Fibroblast of skin of abdomen (primary cell): ENCODE results near the gene ADGRB2.

Source experiments
- DNase-seq: peaks from one replicate; pipeline ENCODE4 v3.0.0-alpha.2; 2013

The ADGRB2 gene

DNA sequence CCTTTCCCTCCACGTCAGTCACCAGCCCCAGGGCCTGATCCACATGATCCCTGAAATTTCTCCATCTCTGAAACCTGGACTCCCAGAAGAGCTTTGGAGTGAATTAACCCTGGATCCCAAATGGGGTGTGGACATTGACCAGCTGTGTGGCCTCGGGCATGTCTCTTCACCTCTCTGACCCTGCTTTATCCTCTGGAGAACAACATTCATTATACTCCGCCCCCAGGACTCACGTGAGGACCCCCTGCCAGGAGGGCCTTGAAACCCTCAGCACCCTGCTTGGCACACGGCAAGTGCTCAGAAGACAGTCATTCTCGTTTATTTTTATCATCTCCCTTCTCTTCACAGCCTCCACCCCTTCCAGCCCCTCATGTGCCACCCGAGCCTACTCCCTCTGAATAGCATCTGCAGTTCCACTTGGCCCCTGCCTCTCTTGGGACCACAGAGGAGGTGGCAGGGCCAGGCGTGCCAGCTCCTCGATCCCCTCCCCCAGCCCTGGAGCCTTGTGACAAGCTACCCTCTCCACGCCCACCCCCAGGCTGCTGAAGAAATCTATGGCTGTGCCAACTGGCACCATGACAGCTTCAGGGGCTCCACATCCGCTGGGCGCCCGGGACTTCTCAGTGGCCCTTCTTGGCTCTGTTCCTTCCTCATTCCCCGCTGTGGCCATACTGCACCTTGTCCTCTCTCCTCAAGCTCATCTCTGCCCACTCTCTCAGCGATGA, 18.0 kb downstream of the ADGRB2 start:
- DNase-seq, result no peak

DNA sequence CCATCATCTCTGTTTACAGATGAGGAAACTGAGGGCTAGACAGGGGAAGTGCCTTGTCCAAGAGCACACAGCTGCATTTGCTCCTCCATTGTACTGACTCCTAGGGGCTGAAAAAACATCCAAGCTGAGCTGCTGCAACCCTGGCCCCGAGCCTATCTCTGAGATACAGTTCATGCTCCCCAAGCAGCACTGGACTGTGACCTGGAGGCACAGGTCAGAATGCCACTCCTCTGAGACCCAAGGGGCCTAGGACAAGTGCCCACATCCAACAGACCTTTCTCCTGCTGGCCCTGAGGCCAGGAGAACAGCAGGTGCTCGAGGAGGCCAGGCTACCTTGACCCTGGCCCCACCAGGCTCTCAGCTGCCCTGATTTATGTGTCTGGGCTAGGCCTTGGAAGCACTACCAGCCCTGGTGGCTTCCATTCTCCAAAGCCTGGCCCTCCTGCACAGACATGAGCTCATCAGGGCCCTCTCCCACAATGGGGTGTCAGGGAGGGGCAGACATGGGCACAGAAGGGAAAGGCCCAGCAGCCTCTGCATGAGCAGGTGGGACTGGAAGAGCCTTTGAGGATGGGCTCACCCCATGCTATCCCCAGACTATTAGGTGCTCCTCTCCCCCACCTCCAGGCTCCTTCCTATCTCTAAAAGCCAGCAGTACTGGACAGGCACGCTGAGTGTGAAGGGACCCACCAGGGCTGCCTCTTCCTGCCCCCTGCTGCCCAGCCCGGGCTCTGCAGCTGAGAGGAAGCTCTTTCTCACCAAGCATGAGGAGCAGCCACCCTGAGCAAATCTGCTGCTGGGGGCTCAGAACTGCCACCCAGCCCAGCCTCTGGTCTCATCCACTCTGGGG, 18.8 kb downstream of the ADGRB2 start:
- peak; percentile 59 for DNase-seq

DNA sequence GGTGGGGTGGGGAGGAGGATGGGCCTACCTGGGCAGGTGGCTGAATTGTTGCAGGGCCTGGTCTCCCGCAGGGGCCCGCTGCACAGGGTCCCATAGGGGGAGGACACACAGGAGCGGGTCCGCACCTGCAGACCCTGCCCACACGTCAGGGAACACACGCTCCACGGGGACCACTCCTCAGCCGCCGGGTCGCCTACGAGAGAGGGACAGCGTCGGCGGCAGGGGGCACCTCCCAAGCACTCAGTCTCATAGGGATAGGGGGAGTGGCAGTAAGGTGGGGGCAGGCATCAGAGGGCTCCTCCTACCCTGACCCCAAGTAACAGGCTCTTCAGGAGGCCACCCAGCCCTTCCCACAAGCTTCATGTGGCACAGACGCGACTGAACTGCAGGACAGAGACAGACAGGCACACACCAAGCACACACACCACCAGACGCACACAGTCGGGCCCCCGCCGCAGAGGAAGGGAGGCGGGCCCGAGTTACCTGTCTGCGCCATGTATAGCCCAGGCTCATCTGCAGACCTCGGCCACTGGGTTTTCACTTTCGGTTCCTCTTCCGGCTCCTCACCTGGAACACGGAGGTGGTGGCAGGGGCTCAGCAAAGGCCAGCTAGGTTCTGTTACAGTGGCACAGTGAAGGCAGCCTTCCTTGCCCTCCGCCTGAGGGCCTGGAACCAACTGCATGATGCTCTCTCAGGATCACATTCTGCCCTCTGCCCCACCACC, 19.8 kb downstream of the ADGRB2 start:
- no peak for DNase-seq

DNA sequence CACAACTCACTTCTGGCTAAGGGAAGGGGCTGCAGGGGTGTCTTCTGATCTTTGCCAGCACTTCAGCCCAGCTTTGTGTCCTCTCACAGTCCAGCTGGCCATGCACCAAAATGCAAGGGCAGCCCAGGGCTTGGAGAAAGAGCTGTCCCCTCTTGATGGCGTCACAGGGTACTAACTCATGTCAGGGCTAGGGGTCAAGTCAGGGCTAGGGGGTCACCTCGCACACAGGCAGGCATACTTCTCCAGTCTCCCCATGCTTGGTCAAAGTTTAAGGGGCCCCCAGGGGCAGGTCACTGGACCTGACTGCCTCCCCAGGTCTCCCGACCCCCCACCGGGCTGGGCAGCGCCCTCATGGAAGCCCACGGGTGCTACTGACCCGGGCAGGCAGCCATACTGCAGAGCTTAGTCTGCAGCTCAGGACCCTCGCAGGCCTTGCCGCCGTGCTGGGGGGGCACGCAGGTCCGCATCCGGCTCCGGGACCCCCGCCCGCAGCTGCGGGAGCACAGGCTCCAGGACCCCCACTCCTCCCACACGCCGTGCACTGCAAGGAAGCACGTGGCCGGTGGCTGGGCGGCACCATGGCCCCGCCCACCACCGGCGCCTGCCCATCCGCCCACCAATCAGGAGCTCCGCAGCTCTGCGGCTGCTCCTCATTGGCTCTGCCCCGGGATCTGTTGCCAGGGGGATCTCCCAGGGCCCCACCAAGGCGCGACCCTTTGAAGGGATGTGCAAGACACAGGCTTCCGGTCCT, 21.5 kb downstream of the ADGRB2 start:
- no peak for DNase-seq

DNA sequence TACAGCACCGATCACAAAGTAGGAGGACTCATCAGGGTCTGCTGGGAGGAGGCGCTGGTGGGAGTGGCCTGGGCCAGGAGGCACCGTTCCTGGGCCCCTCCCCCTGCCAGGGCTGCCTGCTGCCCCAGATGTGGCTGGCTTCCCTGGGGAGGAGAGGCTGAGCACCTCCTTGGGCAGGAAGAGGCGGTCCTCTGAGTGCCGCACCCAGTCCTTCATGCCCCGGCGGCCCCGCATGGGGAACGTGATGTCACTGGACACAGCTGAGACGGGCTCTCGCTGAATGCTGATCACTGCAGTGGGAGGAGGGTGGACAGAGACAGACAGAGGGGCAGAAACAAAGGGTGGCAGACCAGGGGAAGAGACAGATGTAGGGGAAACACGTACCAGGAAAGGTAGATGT, 24.8 kb downstream of the ADGRB2 start:
- DNase-seq, result no peak

DNA sequence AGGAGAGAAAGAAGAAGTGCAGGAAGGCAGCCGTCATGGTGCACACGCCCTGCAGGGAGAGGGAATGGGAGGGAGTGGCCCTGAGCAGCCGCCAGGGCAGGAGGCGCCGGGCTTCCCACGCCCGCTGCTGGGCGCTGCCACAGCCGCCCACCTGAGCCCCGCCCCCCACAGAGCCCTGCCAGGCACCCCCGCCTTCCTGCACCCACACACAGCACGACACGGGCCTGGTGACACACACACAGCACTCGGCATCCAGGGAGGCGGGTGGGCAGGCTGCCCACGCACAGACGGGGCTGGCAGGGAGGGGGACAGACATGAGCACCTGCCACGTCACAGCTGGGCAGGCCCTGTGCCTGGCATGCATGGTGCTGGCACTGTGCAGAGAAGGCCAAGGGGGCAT, 27.5 kb downstream of the ADGRB2 start:
- DNase-seq, result no peak

DNA sequence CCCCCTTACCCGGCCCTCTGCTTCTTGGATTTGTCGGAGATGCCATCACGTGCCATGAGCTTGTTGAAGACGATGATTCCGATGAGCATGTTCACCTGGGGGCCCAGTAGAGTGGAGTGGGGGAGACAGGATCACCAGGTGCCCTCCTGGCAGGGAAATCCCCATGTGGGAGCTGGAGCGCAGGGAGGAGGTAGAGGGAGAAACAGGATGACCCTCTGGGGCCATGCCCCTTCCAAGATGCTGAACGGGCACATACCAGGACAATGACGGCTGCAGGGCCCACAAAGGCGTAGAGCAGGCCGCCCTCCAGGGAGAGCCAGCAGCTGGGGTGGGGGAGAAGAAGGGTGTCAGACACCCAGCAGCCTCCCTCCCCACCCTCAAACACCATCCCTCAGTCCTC, 28.6 kb downstream of the ADGRB2 start:
- no peak for DNase-seq

DNA sequence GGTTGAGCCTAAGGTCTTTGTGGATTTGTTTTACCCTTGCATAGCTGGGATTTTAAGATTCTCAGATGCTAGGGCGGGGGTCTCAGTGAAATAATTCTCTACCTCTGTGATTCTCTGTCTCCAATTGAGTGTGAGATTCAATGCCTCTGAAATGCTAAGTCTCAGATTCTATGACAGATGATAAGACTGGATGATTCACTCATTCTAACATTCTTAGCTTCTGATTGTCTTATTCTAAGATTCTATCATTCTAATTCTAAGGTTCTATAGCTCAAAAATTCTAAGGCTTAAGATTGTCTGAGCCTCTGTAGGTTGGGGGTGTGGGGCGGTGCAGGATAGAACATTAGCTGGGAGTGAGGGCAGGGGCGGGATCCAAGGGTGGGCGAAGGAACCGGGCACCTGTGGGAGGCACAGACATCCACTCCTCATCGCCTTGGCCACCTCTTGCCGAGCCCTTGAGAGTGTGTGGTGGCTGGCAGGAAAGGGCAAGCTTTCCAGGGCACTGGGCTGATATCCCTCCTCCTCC, 29.5 kb downstream of the ADGRB2 start:
- no peak for DNase-seq

DNA sequence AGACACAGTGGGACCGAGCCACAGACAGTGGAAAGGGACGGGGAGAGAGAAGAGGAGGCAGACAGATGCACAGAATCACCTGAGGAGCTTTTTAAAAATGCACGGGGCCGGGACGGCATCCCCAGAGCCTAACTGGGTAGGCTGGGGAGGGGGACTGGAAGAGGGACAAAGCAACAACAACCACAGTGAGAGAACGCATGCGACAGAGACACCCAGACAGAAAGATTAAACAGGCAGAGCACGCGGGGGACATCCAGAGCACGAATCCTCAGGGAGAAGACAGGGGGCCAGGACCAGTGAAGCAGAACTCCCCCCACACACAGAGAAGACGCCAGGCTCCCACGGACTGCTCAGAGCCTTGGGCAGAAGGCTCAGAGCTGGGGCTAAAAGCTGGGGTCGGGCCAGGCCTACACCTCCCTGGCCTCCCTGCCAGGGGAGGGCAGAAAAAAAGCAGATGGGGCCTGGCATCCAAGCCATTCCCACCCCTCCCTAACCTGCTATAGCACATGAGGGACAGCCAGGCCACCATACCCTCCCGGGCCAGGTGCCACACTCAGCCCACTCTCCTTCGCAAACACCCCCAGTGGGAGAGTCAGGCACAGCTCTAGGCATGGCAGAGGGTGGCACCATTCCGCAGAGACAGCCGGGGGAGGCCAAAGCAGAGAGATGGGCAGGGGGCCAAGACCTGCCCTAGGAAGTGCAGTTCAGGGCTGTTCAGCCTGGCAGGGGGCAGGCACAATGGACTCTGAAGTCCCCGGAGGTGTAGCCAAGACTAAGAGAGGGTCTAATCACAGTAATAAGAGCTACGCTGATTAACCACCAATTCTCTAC, 30.5 kb downstream of the ADGRB2 start:
- DNase-seq, result no peak

DNA sequence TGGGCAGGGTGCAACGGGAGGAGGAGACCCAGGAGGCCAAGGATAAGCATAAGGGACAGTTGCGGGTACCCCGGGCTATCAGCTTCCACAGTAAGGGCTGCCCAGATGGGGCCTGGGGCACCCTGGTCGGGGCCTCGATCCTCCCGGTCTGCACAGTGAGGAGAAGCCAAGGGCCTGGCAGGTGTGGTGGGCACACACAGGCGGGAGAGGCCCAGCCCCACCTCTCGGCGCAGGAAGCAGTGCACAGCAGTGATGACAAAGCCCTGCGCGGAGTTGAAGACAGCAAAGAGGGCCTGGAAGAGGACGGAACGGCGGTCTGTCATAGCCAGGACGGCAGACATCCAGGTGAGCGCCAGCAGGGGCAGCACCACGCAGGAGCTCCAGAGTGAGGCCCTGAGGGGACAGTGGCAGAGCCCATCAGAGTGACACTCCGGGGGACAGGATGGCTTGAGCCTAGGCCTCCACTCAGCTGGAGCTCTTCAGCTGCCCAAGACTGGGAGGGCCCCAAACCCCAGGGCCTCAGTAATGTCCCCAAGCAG, 31.3 kb downstream of the ADGRB2 start:
- no peak for DNase-seq

DNA sequence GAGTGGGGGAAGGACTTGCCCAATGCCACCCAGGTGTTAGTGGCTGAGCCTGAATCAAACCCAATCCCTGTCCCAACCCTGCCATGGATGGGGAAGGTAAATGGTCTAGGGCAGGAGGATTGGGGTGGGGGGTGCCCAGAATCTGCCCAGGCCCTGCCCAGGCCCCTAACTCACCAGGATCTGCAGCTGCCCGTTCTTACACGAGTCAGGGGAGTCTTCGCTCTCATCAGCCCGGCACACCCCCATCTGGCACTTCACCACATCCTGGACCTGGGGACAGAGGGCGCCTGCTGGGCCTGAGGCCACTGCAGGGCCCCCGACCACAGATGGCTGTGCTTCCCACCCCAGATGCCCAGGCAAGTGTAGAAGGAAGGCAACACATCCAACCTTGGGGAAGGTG, 31.8 kb downstream of the ADGRB2 start:
- no peak for DNase-seq

DNA sequence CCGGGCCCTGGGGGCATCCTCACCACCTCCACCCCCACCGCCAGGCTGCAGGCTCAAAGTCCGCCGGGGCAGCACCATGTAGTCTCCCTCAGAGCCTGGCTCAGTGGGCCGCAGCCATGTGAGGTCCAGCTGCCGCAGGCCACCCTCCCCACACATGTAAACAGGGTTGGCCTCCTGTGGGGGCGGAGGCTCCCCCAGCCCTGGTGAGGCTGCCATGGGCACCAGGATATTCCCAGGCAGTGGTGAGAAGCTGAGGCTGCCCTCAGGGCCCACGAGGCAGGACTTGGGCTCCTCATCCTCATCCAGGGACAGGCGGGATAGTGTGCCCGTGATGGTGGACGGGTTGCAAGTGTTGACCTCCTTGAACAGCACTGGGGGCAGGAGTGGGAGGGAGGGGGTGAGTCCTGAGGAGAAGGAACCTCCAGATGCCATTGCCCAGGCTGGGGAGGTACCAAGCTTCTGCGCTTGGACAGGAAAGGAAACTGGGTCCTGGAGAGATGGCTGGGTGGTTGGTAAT, 33.0 kb downstream of the ADGRB2 start:
- no peak for DNase-seq

DNA sequence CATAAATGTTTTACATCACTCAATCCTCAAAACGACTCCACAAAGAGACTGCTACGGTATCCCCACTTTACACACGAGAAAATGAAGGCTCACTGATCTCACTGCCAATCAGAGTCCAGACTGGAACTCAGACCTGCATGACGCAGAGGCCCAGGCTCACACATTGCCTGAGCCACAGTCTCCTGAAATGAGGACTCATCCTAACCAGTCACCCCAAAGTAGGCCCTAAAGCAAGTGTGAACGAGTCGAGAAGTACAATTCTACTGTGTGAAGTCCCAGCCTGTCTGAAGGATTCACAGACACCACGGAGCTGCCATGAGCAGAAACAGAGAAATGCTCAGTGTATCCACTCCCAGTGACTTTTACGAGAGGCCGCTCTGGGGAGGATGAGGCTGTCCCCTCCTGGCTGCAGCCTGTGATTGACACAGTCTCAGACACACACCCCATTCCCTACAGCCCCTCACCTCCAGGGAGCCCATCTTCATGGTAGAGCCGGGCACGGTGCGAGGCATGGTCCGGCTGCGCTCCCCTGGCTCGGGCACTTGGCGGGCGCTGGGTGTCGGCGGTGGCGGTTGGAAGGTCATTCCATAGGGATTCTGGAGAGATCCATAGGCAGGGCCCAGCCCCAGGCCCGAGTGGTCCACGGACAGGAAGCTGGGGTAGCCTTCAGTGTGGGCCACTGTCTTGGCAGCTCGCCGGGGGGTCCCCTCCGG, 33.6 kb downstream of the ADGRB2 start:
- DNase-seq, result no peak

DNA sequence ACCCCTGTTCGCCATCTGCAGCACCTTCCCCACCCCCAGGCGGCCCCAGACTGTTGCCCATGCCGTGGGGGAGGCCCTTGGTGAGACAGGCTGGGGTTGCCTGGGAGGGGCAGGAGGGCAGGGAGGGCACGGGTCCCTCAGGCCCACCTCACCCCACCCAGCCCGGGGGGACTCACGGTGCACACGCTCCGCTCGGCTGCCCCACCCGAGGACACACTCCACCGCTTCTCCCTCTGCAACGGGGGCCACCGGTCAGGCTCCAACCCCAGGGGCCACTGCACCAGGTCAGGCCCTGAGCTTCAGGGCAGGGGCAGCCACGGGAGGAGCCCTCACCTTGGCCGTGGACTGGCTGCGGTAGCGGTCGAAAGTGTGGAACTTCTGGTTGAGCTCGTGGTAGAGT, 36.3 kb downstream of the ADGRB2 start:
- DNase-seq, result no peak

DNA sequence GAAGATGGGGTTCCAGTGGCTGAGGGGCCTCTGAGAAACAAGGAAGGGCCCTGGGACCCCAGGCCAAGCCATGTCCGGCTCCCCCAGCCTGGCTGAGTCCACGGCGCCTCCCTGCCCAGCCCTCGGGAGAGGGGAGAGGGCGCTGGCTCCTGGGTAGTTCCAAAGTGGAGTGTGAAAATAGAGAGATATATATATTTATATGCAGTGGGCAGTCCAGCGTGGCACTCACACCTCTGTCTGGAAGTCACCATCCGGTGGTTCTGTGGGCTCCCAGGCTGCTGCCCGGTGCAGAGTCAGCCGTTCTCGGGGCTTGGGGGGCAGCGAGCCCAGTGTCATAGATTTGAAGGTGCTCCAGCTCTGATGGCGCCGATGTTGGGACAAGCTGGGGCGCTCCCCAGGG, 36.9 kb downstream of the ADGRB2 start:
- no peak for DNase-seq

DNA sequence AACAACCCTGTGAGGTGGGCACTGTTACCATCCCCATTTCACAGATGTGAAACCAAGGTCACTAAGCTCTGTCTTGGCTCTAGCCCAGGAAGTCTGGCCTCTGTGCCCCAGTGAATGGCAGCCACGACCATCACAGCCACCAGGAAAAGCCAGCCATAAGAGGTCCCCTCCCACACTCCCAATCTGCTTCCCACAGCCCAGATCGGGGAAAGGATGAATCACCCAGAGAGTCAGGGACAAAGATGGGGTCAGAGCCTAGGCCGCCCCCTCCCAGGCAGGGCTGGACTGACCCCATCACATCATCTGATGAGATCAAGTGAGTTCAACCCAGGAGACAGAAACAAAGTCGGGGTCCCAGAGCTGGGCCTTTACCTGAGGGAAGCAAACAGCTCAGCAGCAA, 37.4 kb downstream of the ADGRB2 start:
- DNase-seq, result no peak

DNA sequence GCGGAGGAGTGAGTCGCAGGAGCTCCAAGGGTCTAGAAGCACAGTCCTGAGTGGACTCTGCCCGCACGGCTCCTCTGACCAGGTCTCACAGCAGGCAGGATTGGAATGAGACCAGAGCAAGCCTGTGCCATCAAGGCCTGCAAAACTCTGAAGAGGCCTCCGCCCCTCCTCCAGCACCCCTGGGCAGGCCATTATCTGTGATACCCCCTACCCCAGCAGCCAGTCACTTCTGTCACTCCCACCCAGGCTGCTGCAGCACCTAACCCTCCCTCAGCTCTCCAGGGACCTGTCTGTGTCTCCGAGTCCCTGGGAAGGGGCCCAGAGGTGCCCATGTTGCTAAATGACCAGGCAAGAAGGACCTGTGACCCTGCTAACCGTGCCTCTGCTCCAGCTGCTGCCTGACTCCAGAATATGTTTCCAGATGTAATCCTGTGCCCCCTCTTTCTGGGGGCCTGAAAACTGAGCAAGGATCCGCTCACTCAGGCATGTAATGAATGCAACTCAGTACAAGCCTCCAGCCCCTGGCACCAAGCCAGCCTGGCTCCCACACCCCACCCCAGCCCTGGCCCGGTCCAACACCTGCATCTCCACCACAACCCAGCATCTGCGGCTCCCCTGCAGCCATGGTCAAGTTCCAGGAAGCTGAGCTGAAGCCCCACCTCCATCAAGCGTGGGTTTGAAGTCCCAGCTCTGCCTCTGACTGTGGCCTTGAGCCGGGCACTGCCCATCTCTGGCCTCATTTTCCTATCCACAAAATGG, 38.2 kb downstream of the ADGRB2 start:
- no peak for DNase-seq

DNA sequence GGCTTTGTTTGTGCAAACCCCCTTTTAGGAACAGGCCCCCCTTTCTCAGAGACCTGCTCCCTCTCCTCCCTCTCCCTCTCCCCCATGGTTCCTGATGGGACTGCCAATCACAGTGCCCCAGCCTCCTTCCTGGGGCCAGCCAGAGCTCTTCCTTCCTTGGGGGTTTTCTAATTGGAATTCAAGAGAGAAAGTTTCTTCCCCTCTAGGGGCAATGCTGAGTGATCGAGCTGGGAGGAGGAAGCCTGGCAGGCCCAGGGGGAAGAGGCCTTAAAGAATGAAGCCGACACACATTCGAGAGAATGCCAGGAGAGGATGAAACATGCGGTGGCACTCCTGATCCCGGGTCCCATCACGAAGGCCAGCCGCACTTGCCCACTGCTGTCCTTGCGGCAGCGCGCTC, 39.0 kb downstream of the ADGRB2 start:
- DNase-seq, result no peak

DNA sequence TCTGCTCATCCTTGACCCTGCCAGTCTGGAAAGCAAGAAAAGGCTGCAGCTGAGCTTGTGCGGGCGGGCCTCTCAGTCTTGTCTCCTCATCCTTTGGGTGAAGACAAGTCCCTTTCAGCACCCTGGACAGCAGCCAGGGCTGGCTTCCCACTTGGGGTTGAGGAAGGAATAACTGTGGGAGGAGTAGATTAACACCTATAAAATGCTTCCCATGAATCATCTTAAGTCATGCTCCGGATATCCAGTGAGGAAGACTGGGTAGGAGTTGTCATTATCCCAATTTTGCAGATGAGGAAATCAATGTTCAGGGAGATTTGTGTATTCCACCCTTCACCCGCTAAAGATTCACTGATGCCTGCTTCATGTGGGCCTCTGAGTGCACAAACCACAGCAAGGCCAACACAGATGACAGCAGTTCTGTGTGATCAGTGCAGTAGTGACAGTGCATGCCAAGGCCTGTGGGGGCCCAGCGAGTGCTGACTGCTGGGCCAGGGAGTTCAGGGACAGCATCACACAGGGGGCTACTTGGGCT, 40.2 kb downstream of the ADGRB2 start:
- DNase-seq, result peak; percentile 80
